Tibial nerve (tissue), 4 donors: Measurements from ENCODE around the gene IYD.

Experiments
- CTCF ChIP-seq, 5 experiments: fragments of 200-600 bp in 3 of 5; fragments of 450-650 bp in 2 of 5; sonication (generic) in 3 of 5; IDR thresholded peaks; one replicate each; pipeline ENCODE4 v1.5.1; 2016 to 2019; ENCODE audit warnings: antibody characterized with exemption in 5 of 5, mild to moderate bottlenecking in 3 of 5, moderate library complexity in 2 of 5
- EP300 ChIP-seq, 2 donors: sonication (generic); formaldehyde crosslinking; IDR thresholded peaks; one replicate each; pipeline ENCODE4 v1.6.1; 2017; ENCODE audit warnings: antibody characterized with exemption in 2 of 2, mild to moderate bottlenecking in 1 of 2
- POLR2A ChIP-seq, 2 donors: fragments of 450-650 bp; IDR thresholded peaks; one replicate each; pipeline ENCODE4 v1.6.1; 2017; ENCODE audit warnings: antibody characterized with exemption in 2 of 2, mild to moderate bottlenecking in 2 of 2, moderate library complexity in 2 of 2

GRCh38 chr6:150366118-150366778 is 2.6 kb upstream of the IYD start:
- TF ChIP-seq POLR2A (IDR thresholded peaks at IDR 0.05) (no peak), CTCF (IDR thresholded peaks at IDR 0.05) (no peak), EP300 (IDR thresholded peaks at IDR 0.05) (no peak)
